GM19455 (cell line): Measurements from ENCODE around the gene OGG1.

Source experiments
- ATAC-seq: cut with Tn5 transposase; IDR thresholded peaks from one replicate; pipeline ENCODE4 v1.9.1; 2021; ENCODE audit not compliant: unreplicated experiment

Gene OGG1

GRCh38 chr3:9727041-9727595, 22.6 kb upstream of the OGG1 start:
- no peak for ATAC-seq

DNA sequence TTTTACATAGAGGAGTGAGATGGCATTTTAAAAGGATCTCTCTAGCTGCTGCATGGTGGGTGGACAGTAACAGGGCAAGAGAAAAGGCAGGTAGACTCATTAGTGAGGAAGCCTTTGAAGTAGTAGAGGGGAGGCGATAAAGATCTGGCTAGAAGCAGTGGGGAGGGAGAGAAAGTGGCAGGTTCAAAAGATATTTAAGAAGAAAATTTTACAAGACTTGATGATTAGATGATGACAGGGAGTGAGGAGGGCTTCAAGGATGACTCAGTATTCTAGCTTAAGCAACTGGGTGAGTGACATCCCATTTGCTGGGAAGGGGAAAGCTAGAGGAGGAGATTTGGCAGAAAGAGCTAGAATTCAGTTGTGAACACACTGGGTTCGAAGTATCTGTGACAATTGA, 22.0 kb upstream of the OGG1 start:
- no peak for ATAC-seq

GRCh38 chr3:9729419-9729818, 20.3 kb upstream of the OGG1 start:
- ATAC-seq = no peak

DNA sequence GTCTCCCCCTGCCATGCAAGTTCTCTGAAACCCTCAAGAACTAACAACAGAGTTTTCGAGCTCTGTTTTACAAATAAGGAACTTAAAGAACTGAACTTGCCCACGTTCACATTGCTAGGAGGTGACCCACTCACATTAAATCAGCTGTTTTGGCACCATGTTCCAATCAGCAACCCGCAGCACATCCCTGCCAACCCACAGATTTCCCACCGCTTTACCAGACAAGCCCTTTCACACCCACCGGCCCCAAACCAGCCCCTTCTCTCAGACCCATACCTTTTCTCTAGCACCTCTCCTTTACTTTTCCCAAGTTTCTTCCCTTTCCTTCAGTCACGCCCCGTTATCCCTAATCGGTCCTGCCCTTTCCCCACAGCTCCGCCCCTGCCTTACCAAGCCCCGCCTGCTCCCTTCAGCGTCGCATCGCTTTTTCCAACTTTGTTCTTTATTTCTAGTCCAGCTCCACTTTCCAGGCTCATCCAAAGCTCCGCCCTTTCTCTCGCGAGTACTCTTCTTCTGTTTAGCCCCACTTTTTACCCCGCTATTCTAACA, 19.0 kb upstream of the OGG1 start:
- peak; percentile 44 for ATAC-seq

- peak; percentile 91 for ATAC-seq
These were observed 18.3 kb upstream of the OGG1 start, which contains the start of gene BRPF1 for GRCh38 chr3:9731206-9732079. TSS of gene BRPF1 (plus strand) at chr3:9731735. CDS start at chr3:9734141, 2,406 bp downstream.

- peak; percentile 22 for ATAC-seq
These were observed 17.5 kb upstream of the OGG1 start for GRCh38 chr3:9732080-9732739.

DNA sequence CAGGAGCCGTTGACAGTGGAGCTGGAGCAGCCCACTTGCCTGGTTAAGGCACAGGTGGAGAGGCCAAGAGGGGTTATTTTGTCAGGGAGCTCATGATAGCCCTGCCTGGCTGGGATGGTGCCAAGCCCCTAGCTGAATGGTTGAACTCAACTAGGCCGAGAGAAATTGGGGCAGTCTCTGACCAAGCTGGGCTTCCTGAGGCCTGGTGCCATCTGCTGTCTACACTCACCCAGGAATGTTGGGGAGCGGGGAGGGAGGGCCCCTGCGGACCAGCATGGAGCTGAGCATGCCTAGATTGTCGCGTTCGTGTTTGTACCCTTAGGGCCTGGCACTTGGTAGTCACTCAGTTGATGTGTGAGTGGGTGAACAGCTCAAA, 17.0 kb upstream of the OGG1 start:
- no peak for ATAC-seq

DNA sequence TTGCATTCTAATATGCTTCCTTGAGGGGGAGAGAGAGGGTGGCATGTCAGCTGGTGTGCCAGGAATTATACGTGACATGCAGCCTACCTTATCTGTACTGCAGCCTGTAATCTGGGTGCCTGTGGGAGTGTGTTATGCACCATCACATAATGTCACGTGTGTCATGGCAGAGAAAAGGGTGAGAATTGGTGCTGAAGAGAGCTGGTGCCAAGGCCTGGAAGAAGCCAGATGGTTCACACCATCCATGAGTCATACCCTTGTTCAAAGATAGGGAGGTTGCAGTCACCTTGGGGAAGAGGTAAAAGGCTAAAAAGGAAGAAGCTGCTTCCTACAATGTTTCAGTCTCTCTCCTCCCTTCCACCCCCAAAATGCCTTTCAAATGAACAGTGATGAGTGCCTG, 12.9 kb upstream of the OGG1 start:
- ATAC-seq = no peak

DNA sequence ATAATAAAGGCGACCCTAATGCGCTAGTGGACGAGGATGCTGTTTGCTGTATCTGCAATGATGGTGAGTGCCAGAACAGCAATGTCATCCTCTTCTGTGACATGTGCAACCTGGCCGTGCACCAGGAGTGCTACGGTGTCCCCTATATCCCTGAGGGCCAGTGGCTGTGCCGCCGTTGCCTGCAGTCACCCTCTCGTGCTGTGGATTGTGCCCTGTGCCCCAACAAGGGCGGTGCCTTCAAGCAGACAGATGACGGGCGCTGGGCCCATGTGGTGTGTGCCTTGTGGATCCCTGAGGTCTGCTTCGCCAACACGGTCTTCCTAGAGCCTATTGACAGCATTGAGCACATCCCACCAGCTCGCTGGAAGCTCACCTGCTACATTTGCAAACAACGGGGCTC, 10.6 kb upstream of the OGG1 start:
- ATAC-seq = no peak

DNA sequence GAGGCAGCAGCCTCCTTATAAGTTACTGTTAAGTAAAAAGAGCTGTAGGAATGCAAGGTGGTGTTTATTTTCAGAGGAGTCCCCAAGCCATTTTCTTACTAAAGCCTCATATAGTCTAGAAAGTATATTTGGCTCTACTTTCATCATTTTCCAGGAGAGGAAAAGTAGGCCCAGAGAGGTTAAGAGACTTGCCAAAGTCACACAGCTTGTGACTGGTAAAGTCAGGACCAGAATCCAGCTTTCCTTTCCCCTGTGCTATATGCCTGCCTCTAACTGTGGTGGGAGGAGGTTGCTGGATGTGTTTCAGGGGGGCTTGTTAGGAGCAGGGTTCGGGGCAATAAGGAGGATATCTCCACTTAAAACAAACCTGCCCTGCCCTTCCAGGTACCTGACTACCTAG, 7.2 kb upstream of the OGG1 start:
- ATAC-seq = no peak

DNA sequence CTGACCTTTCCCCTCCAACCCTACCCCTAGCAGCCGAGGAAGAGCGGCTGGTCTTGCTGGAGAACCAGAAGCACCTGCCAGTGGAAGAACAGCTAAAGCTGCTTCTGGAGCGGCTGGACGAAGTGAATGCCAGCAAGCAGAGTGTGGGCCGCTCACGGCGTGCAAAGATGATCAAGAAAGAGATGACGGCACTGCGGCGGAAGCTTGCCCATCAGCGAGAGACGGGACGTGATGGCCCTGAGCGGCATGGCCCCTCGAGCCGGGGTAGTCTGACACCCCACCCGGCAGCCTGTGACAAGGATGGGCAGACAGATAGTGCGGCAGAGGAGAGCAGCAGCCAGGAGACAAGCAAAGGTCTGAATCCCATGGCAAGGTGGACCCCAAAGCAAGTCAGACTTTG, 6.2 kb upstream of the OGG1 start:
- no peak for ATAC-seq

GRCh38 chr3:9744162-9744561, 5.6 kb upstream of the OGG1 start:
- no peak for ATAC-seq

GRCh38 chr3:9745521-9745920, 4.2 kb upstream of the OGG1 start:
- no peak for ATAC-seq

GRCh38 chr3:9746330-9746729, 3.4 kb upstream of the OGG1 start:
- ATAC-seq = no peak

GRCh38 chr3:9747267-9747666, 2.5 kb upstream of the OGG1 start:
- no peak for ATAC-seq

- no peak for ATAC-seq
These were observed 1.7 kb upstream of the OGG1 start for GRCh38 chr3:9748031-9748430.

GRCh38 chr3:9749296-9749644, 482 bp upstream of the OGG1 start:
- no peak for ATAC-seq

DNA sequence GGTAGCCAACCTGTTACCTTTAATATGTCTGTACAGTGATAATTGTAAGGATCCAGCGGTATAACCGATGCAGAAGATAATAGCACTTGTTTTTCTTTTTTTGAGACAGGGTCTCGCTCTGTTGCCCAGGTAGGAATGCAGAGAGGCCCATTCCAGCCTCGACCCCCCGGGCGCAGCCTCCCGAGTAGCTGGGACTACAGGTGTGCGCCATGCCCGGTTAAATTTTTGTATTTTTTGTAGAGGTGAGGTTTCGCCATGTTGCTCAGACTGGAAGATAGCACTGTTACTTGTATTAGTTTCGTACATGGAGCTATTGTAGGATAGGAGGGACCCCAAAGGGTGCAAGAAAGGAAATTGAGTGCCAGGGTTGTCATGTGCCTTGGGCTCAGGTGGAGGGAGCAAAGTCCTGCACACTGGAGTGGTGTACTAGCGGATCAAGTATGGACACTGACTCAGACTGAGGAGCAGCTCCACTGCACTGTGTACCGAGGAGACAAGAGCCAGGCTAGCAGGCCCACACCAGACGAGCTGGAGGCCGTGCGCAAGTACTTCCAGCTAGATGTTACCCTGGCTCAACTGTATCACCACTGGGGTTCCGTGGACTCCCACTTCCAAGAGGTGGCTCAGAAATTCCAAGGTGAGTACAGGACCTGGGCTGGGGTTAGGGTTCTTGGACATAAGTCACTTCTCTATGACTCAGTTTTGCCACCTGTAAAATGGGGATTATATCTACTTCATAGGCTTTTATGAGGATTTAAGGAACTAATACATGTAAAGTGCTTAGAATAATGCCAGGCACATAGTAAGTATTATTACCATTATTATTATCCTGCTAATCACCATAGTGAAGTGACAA, 1.0 kb downstream of the OGG1 start:
- no peak for ATAC-seq

DNA sequence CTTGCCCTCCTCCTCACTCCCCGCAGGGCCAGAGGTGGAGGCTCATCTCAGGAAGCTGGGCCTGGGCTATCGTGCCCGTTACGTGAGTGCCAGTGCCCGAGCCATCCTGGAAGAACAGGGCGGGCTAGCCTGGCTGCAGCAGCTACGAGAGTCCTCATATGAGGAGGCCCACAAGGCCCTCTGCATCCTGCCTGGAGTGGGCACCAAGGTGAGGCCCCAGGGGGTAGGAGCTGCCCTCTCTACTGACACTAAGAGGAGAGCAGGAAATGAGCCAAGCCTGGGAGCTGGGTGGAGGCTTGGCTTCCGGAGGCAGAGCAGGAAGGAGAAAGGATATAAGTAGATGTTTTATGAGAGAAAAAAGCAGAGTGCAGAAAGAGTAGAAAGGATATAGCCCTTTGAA, 4.9 kb downstream of the OGG1 start:
- no peak for ATAC-seq

DNA sequence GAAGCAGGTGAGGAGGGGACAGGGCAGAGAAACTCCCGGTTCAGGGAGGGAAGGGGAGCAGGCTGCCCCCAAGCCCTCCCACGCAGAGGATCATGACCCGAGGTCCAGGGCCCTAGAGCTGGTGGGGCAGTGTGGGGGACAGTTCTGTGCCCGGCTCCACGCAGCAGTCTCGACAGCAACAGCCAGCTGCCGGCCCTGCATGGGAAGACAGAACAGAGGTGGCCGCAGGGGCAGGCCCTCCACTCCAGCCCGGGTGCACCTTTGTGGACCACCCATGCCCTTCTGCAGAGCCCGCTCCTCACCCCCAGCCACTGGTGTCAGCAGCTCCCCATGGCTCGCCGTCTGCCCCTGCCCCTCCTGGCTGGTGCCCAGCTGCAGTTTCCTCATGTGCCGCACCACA, 7.7 kb downstream of the OGG1 start:
- no peak for ATAC-seq
